ENCODE measurements around the gene MEI1.

DNA sequence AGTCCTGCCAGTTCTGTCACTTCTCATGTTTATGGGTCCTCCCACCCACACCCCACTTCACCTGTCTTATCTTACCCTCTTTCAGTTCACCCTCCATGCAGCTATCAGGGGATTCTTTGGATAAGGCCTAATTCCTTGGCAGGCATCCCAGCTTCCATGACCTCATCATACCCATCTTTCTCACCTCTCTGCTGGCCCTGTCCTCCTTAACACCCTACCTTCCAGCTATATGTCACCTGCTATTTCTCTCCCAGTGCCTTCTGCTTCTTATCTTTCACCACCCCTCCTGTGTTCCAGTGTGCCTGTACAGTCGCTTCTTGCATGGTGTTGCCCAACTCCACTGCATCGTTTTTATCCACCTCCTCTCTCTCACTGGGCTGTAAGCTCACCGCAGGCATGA lies 38.9 kb upstream of the MEI1 start:
- TF ChIP-seq, protein P1, sequence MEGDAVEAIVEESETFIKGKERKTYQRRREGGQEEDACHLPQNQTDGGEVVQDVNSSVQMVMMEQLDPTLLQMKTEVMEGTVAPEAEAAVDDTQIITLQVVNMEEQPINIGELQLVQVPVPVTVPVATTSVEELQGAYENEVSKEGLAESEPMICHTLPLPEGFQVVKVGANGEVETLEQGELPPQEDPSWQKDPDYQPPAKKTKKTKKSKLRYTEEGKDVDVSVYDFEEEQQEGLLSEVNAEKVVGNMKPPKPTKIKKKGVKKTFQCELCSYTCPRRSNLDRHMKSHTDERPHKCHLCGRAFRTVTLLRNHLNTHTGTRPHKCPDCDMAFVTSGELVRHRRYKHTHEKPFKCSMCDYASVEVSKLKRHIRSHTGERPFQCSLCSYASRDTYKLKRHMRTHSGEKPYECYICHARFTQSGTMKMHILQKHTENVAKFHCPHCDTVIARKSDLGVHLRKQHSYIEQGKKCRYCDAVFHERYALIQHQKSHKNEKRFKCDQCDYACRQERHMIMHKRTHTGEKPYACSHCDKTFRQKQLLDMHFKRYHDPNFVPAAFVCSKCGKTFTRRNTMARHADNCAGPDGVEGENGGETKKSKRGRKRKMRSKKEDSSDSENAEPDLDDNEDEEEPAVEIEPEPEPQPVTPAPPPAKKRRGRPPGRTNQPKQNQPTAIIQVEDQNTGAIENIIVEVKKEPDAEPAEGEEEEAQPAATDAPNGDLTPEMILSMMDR (conservative IDR thresholded peaks at IDR 0.05; ENCODE audit: low read depth, low read length), result no peak
- no peak for TF ChIP-seq EZH2 (IDR thresholded peaks at IDR 0.05; ENCODE audit: borderline replicate concordance, low read depth, low read length, poor library complexity, severe bottlenecking)

Measured in A673 (cell line).